Gastrocnemius medialis (tissue), 4 donors: Measurements from ENCODE around the gene KATNB1.

Source experiments
- CTCF ChIP-seq, 5 experiments: fragments of 450-650 bp in 3 of 5; fragments of 200-600 bp in 2 of 5; sonication (generic) in 2 of 5; IDR thresholded peaks in 4 of 5; conservative IDR thresholded peaks in 1 of 5; 1 replicate in 4 of 5; 2 replicates in 1 of 5; pipeline ENCODE4 v1.5.1; 2016 to 2019; ENCODE audit warnings: antibody characterized with exemption in 5 of 5, mild to moderate bottlenecking in 3 of 5, moderate library complexity in 3 of 5
- POLR2A ChIP-seq, 2 donors: fragments of 450-650 bp; IDR thresholded peaks; one replicate each; pipeline ENCODE4 v1.6.1; 2017; ENCODE audit warnings: antibody characterized with exemption in 2 of 2, mild to moderate bottlenecking in 2 of 2, moderate library complexity in 2 of 2

DNA sequence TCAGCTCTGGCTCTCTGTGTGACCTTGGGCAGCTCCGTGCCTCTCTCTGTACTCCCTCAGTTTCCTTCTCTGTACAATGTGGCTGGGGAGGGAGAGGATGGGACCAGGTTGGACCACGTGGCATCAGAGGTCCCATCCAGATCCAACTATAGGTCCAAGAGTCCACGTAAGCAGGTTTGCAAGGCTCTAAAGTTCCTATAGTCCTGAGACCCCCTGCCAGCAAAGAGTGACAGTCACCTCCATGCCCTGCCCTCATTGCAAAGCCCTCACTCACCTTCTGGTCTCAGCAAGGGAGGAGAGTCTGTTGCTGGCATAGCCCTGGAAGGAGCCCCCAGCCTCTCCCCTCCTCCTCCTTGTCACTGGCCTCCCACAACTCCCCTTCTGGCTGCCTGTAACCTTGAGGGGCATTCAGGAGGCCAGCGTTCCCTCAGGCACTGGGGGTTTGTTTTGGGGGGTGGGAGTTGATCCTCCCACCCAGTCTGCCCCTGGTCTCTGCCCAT is 47.0 kb upstream of the KATNB1 start:
- TF ChIP-seq CTCF (IDR thresholded peaks at IDR 0.05 in 4 of 5, conservative IDR thresholded peaks at IDR 0.05 in 1 of 5) (no peak), POLR2A (IDR thresholded peaks at IDR 0.05) (no peak)
